Large intestine (tissue), 12 donors: Measurements from ENCODE around the gene ZNF430. TPM values are rescaled to one million over a fixed set of nuclear protein-coding genes. Genes with fewer than 3 reads are reported as not detected.
"Not testable (repeated sequence)": the region's sequence is repeated elsewhere in the genome, so short reads cannot be mapped to it uniquely, and the experiment has no call there.

Experiments used
- DNase-seq, 2 donors: peaks; one replicate each; pipeline versions ENCODE4 v3.0.0 to v3.0.0-alpha.2; 2013
- H3K27ac ChIP-seq: one replicate; pipeline ENCODE4 v1.5.1; 2013; ENCODE audit warnings: low read length
- H3K27me3 ChIP-seq: 2 replicates; pipeline ENCODE4 v1.6.1; 2013; ENCODE audit warnings: low read length; ENCODE audit not compliant: control insufficient read depth, insufficient read depth
- H3K36me3 ChIP-seq: 2 replicates; pipeline ENCODE4 v1.6.1; 2013; ENCODE audit warnings: low read length; ENCODE audit not compliant: control insufficient read depth, insufficient read depth
- H3K4me1 ChIP-seq: one replicate; pipeline ENCODE4 v1.6.1; 2013; ENCODE audit warnings: low read length; ENCODE audit not compliant: control insufficient read depth, insufficient read depth
- H3K4me3 ChIP-seq: one replicate; pipeline ENCODE4 v1.5.1; 2013; ENCODE audit warnings: low read length
- H3K9me3 ChIP-seq: one replicate; pipeline ENCODE4 v1.6.1; 2013; ENCODE audit warnings: mild to moderate bottlenecking, low read depth, low read length, moderate library complexity; ENCODE audit not compliant: control insufficient read depth
- WGBS: methylation state at CpG from one replicate; pipeline ENCODE4 v1.1.5; 2013; ENCODE audit warnings: low lambda C conversion rate; ENCODE audit not compliant: insufficient coverage; 5-methylcytosine and 5-hydroxymethylcytosine counted together
- long read RNA-seq, 11 donors: transcript quantifications; one replicate each; lab custom pipeline, GENCODE V29; 2026
- polyA plus RNA-seq: library from polyadenylated mRNA; unstranded; fragments of 120-200 nt; gene quantifications from one replicate; pipeline ENCODE4 v1.2.1, GENCODE V29; 2013

Gene ZNF430
- 10.0 TPM for polyA plus RNA-seq
- long read RNA-seq, donor 1, partial matches to known transcripts, result 0 of 1 reads
- long read RNA-seq, donor 1, other reads (novel, unspliced or antisense), result 0 of 1 reads
- long read RNA-seq, donor 2, partial matches to known transcripts, result 0 of 2 reads
- long read RNA-seq, donor 2, other reads (novel, unspliced or antisense), result 0 of 2 reads
- long read RNA-seq, donor 3, result 0 reads
- long read RNA-seq, donor 4, partial matches to known transcripts, result 0 of 1 reads
- long read RNA-seq, donor 4, other reads (novel, unspliced or antisense), result 0 of 1 reads
- long read RNA-seq, donor 5, transcript ZNF430-201 (5 exons, 3,923 nt), result major isoform, 5 of 5 reads
- long read RNA-seq, donor 5, partial matches to known transcripts, result 0 of 5 reads
- long read RNA-seq, donor 5, other reads (novel, unspliced or antisense), result 0 of 5 reads
- long read RNA-seq, donor 6, partial matches to known transcripts, result 0 of 1 reads
- long read RNA-seq, donor 6, other reads (novel, unspliced or antisense), result 0 of 1 reads
- long read RNA-seq, donor 7, partial matches to known transcripts, result 0 of 2 reads
- long read RNA-seq, donor 7, other reads (novel, unspliced or antisense), result 0 of 2 reads
- long read RNA-seq, donor 8, partial matches to known transcripts, result 0 of 1 reads
- long read RNA-seq, donor 8, other reads (novel, unspliced or antisense), result 0 of 1 reads
- long read RNA-seq, donor 9, partial matches to known transcripts, result 0 of 4 reads
- long read RNA-seq, donor 9, other reads (novel, unspliced or antisense), result 0 of 4 reads
- long read RNA-seq, donor 10, partial matches to known transcripts, result 0 of 2 reads
- long read RNA-seq, donor 10, other reads (novel, unspliced or antisense), result 0 of 2 reads
- long read RNA-seq, donor 11, partial matches to known transcripts, result 0 of 1 reads
- long read RNA-seq, donor 11, other reads (novel, unspliced or antisense), result 0 of 1 reads

- peak within 1 kb of the TSS; percentile 86 for H3K27ac ChIP-seq
- DNase-seq, result peak; percentile 93 to 96
- no peaks in the 10 kb centered on the region for H3K4me1 ChIP-seq
- H3K4me3 ChIP-seq, result peak within 1 kb of the TSS; percentile 89
- H3K36me3 ChIP-seq, result peaks cover 11% of the 10 kb centered on the region
- no peaks in the 10 kb centered on the region for H3K27me3 ChIP-seq
- WGBS, result no CpG with 5 or more reads among the region's 44 CpGs
- H3K9me3 ChIP-seq, result no peaks in the 10 kb centered on the region
These were observed at the start of gene ZNF430 for GRCh38 chr19:21020298-21021227. Gene ZNF430 (plus strand): TSS chr19:21020657. CDS start chr19:21020801, 144 bp downstream.

- H3K9me3 ChIP-seq, H3K36me3 ChIP-seq, H3K27ac ChIP-seq, DNase-seq, H3K4me1 ChIP-seq, H3K4me3 ChIP-seq, H3K27me3 ChIP-seq: not testable (repeated sequence)
- 100% methylated on average over 2 of the region's 2 CpGs for WGBS
These were observed 27.7 kb upstream of the ZNF430 start for GRCh38 chr19:20992788-20993187.

DNA sequence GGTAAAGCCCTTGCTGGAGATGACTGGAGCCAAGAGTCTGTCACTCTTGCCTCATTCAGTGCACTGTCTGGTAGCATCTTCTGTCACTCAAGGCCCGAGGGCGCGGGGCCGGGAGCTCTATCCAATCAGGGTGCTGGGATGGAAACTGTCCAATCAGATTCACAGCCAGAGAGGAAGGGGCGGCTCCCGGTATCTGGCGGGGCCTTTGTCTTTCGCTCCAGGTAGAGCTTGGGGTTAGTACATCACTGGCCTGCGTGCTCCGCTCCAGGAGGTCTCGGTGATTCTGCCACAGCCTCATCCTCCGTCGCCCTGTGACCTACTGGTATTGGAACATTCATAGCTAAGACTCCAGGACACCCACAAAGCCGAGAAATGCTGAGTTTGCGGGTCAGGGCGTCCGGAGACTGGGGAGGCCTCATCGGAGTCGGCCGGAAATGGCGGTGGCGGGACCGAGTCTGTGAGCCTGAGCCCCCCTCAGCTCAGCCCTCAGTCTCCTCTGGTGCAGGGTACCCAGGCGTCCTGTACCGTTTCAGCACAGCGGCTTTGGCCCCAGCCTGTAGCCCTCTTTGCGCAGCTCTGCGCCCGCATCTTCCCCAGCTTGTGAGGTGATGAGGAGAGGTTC, 20.6 kb upstream of the ZNF430 start:
- peak overlapping the region; percentile 38 for H3K4me3 ChIP-seq
- no peak overlapping the region for H3K27ac ChIP-seq
- DNase-seq, result peak; percentile 88 to 95
- no CpG with 5 or more reads among the region's 29 CpGs for WGBS
- H3K27me3 ChIP-seq, result no peaks in the 10 kb centered on the region
- H3K36me3 ChIP-seq, result no peaks in the 10 kb centered on the region
- no peaks in the 10 kb centered on the region for H3K4me1 ChIP-seq
- no peaks in the 10 kb centered on the region for H3K9me3 ChIP-seq

- H3K27me3 ChIP-seq, H3K4me1 ChIP-seq, H3K9me3 ChIP-seq: not testable (repeated sequence)
- Histone ChIP-seq H3K36me3 (peaks cover 15% of the 10 kb centered on the region), H3K4me3 (peak overlapping the region; percentile 89), H3K27ac (peak overlapping the region; percentile 86)
- peak in 1 of 2 donors; percentile 8 for DNase-seq
- WGBS, result 0% methylated on average over 2 of the region's 11 CpGs
These were observed 781 bp downstream of the ZNF430 start for GRCh38 chr19:21021238-21021637.

DNA sequence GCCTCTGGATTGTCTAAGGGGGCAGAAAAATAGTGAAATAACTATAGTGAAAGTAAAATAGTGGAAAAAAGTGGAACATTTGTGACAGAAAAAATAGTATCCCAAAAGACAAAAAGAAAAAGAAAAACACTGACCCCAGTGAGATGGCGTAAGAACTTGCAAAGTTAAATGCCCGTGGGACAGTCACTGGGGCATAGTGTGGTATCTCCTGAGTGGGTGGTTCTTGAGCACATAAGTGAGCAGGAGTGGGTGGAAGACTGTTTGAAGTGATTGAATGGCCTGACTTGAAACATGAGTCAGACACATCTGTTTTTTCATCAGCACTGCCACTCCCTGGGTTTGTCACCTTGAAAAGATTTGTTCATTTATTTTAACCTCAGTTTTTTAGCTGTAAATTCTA, 2.5 kb downstream of the ZNF430 start:
- WGBS, result 80% methylated on average over 1 of the region's 2 CpGs
- H3K4me3 ChIP-seq, result no peak overlapping the region
- H3K4me1 ChIP-seq, result no peaks in the 10 kb centered on the region
- DNase-seq, result no peak
- peaks cover 15% of the 10 kb centered on the region for H3K36me3 ChIP-seq
- H3K27ac ChIP-seq, result no peak overlapping the region
- H3K27me3 ChIP-seq, result no peaks in the 10 kb centered on the region
- H3K9me3 ChIP-seq, result no peaks in the 10 kb centered on the region

DNA sequence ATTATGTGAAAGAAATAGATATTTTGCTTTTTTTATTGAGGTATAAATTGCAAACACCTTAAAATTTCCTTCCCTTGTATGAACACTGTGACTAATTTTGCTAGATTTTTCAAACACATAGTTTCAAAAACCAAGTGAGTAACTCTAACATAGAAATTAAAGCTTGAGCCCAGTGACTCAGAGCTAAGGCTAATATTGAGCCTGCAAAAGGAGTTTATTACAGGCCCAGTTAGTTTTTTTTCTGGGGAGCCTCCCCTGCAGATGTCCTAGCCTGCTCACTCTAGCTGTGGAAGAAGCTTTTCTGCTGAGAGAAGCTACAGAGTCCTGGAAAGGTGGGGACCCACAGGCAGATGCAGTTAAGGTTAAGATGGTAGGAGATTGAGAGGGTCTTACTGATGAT, 3.4 kb downstream of the ZNF430 start:
- DNase-seq, result no peak
- Histone ChIP-seq H3K4me3 (no peak overlapping the region), H3K9me3 (no peaks in the 10 kb centered on the region), H3K36me3 (peaks cover 15% of the 10 kb centered on the region), H3K27me3 (no peaks in the 10 kb centered on the region), H3K27ac (no peak overlapping the region), H3K4me1 (no peaks in the 10 kb centered on the region)

DNA sequence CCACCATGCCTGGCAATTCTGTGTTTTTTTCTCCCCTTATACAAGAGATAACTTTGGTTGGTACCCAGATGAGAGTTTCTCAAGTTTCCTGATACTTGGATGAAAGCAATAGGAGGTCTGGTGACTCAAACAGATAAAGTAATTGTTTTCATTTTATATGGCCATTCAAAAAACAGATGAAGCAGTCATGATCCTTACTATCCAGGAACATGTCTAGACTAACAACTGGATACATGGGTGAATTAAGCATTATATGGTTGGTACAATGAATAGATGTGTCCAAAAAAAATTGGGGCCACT, 8.5 kb downstream of the ZNF430 start:
- no peak overlapping the region for H3K4me3 ChIP-seq
- H3K27ac ChIP-seq, result no peak overlapping the region
- H3K36me3 ChIP-seq, result peaks cover 14% of the 10 kb centered on the region
- no peak for DNase-seq
- H3K27me3 ChIP-seq, result no peaks in the 10 kb centered on the region
- H3K9me3 ChIP-seq, result no peaks in the 10 kb centered on the region
- no peaks in the 10 kb centered on the region for H3K4me1 ChIP-seq

DNA sequence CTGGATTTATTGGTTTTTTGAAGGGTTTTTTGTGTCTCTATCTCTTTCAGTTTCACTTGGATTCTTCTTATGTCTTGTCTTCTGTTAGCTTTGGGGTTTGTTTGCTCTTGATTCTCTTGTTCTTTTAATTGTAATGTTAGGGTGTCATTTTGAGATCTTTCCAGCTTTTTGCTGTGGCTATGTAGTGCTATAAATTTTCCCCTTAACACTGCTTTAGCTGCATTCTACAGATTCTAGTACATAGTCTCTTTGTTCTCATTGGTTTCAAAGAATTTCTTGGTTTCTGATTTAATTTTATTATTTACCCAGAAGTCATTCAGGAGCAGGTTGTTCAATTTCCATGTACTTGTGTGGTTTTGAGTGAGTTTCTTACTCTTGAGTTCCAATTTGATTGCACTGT, 24.6 kb downstream of the ZNF430 start:
- no peaks in the 10 kb centered on the region for H3K4me1 ChIP-seq
- no peak overlapping the region for H3K4me3 ChIP-seq
- no peak overlapping the region for H3K27ac ChIP-seq
- peaks cover 9% of the 10 kb centered on the region for H3K9me3 ChIP-seq
- H3K27me3 ChIP-seq, result no peaks in the 10 kb centered on the region
- H3K36me3 ChIP-seq, result peaks cover 23% of the 10 kb centered on the region
- DNase-seq, result no peak

GRCh38 chr19:21046489-21046888, 26.0 kb downstream of the ZNF430 start:
- Histone ChIP-seq H3K9me3 (peaks cover 9% of the 10 kb centered on the region), H3K36me3 (peaks cover 19% of the 10 kb centered on the region)
- no CpG with 5 or more reads among the region's 3 CpGs for WGBS

GRCh38 chr19:21047716-21048115, 27.3 kb downstream of the ZNF430 start:
- no peak overlapping the region for H3K27ac ChIP-seq
- H3K27me3 ChIP-seq, result no peaks in the 10 kb centered on the region
- no peak overlapping the region for H3K4me3 ChIP-seq
- DNase-seq, result no peak
- H3K9me3 ChIP-seq, result peaks cover 9% of the 10 kb centered on the region
- WGBS, result 100% methylated on average over 1 of the region's 2 CpGs
- peaks cover 19% of the 10 kb centered on the region for H3K36me3 ChIP-seq
- no peaks in the 10 kb centered on the region for H3K4me1 ChIP-seq

More at GRCh38 chr19:21046489-21046888, 26.0 kb downstream of the ZNF430 start:
- Histone ChIP-seq H3K4me1 (no peaks in the 10 kb centered on the region), H3K4me3 (no peak overlapping the region), H3K27me3 (no peaks in the 10 kb centered on the region), H3K27ac (no peak overlapping the region)
- DNase-seq, result no peak
